Ishikawa (cell line): ENCODE measurements around the gene P3R3URF.

Experiments
- CEBPB ChIP-seq: IDR thresholded peaks from 2 replicates; pipeline ENCODE4 v1.6.1; 2012
- CREB1 ChIP-seq: IDR thresholded peaks from 2 replicates; pipeline ENCODE4 v1.6.1; 2012; ENCODE audit warnings: low read depth
- EGR1 ChIP-seq: IDR thresholded peaks from 2 replicates; pipeline ENCODE4 v1.6.1; 2012
- EP300 ChIP-seq: IDR thresholded peaks from 2 replicates; pipeline ENCODE4 v1.6.1; 2012; ENCODE audit warnings: borderline replicate concordance
- FOXM1 ChIP-seq: IDR thresholded peaks from 2 replicates; pipeline ENCODE4 v1.6.1; 2012; ENCODE audit warnings: low read depth, borderline replicate concordance
- NFIC ChIP-seq: IDR thresholded peaks from 2 replicates; pipeline ENCODE4 v1.6.1; 2012
- RAD21 ChIP-seq: IDR thresholded peaks from 2 replicates; pipeline ENCODE4 v1.6.1; 2012; ENCODE audit warnings: low read depth
- TCF12 ChIP-seq: IDR thresholded peaks from 2 replicates; pipeline ENCODE4 v1.6.1; 2012; ENCODE audit warnings: low read depth
- TEAD4 ChIP-seq: IDR thresholded peaks from 2 replicates; pipeline ENCODE4 v1.6.1; 2012
- USF1 ChIP-seq: IDR thresholded peaks from 2 replicates; pipeline ENCODE4 v1.6.1; 2012
- YY1 ChIP-seq: IDR thresholded peaks from 2 replicates; pipeline ENCODE4 v1.6.1; 2012; ENCODE audit warnings: low read depth
- ZBTB7A ChIP-seq: IDR thresholded peaks from 2 replicates; pipeline ENCODE4 v1.6.1; 2012; ENCODE audit warnings: low read depth
- TF ChIP-seq, protein P1 (sequence below): IDR thresholded peaks from 2 replicates; pipeline ENCODE4 v1.6.1; 2012
- TF ChIP-seq, protein P2 (sequence below): IDR thresholded peaks from 2 replicates; pipeline ENCODE4 v1.6.1; 2012; ENCODE audit warnings: low read depth, mild to moderate bottlenecking

DNA sequence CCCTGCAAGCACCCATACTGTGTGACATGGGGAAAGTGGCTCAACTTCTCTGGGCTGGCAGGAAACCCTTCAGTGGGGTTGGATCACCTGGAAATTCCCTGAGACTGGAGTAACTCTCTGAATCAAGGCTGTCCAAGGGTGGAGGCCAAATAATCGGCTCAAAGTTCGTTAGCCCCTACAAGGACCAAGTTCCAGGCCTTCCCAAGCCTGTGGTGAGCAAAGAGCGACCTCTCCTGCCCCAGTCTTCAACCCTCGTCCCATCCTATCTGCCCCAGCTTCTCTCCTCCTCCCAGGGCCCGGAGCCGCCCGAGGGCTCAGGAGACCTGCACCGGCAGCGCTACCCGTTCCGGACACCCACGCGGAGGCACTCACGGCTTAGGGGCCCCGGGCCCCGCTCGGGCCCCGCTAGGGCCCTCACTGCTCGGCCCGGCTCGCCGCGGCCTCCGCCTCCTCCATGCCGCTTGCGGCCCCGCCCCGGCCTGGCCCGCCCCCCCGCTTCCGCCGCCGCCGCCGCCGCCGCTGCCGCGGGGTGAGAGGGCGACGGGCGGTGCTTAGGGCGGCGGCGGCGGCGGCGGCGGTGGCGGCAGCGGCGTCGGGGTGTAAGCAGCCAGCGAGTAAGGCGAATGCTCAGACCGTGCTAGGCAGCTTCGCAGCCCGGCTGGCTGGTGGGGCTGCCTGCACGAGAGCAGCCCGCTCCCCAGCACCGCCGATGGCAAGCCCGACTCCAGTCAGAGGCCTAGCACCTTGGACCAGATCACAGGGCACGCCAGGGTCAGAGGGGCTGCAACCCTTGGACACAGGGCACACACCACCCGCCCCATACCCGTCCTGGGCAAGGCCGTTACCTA is 21.9 kb upstream of the P3R3URF start, which contains the start of gene POMGNT1:
- TF ChIP-seq, protein P1, sequence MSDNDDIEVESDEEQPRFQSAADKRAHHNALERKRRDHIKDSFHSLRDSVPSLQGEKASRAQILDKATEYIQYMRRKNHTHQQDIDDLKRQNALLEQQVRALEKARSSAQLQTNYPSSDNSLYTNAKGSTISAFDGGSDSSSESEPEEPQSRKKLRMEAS = peak; percentile 60
- TF ChIP-seq FOXM1 (no peak), RAD21 (peak; percentile 68), CEBPB (no peak), NFIC (no peak), TCF12 (no peak), EP300 (no peak), TEAD4 (no peak), CREB1 (no peak), YY1 (0 out of 2 replicates have a peak, but pooled peaks have one; percentile 44), ZBTB7A (no peak), EGR1 (0 out of 2 replicates have a peak, but pooled peaks have one; percentile 4), USF1 (no peak)
- TF ChIP-seq, protein P2, sequence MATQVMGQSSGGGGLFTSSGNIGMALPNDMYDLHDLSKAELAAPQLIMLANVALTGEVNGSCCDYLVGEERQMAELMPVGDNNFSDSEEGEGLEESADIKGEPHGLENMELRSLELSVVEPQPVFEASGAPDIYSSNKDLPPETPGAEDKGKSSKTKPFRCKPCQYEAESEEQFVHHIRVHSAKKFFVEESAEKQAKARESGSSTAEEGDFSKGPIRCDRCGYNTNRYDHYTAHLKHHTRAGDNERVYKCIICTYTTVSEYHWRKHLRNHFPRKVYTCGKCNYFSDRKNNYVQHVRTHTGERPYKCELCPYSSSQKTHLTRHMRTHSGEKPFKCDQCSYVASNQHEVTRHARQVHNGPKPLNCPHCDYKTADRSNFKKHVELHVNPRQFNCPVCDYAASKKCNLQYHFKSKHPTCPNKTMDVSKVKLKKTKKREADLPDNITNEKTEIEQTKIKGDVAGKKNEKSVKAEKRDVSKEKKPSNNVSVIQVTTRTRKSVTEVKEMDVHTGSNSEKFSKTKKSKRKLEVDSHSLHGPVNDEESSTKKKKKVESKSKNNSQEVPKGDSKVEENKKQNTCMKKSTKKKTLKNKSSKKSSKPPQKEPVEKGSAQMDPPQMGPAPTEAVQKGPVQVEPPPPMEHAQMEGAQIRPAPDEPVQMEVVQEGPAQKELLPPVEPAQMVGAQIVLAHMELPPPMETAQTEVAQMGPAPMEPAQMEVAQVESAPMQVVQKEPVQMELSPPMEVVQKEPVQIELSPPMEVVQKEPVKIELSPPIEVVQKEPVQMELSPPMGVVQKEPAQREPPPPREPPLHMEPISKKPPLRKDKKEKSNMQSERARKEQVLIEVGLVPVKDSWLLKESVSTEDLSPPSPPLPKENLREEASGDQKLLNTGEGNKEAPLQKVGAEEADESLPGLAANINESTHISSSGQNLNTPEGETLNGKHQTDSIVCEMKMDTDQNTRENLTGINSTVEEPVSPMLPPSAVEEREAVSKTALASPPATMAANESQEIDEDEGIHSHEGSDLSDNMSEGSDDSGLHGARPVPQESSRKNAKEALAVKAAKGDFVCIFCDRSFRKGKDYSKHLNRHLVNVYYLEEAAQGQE = no peak
